A549 (cell line): ENCODE data around the gene KCNK6. TPM values are rescaled to one million over a fixed set of nuclear protein-coding genes. Genes with fewer than 3 reads are reported as not detected.
A peak's percentile ranks its signal among the peaks of the same experiment; 100 is the strongest.

Experiments
- ATAC-seq, 2 experiments: fragments of 200-7000 bp in 1 of 2; fragments of >200 bp in 1 of 2; cut with Nextera tagmentation in 1 of 2; cut with Tn5 transposase in 1 of 2; 3 replicates each; pipeline versions ENCODE4 v1.8.0 to v1.9.1; 2018 to 2020; ENCODE audit warnings: mild to moderate bottlenecking in 1 of 2, moderate library complexity in 1 of 2
- CTCF ChIA-PET: fragments of 300-600 bp; sonication (Branson Sonifier 250); formaldehyde crosslinking; extraction: SDS; loops from one replicate; lab custom pipeline; 2021; ENCODE audit warnings: antibody characterized with exemption, inconsistent platforms; lab: Yijun Ruan, JAX
- POLR2A ChIA-PET: fragments of 350-600 bp; formaldehyde crosslinking; extraction: SDS; loops from one replicate; lab custom pipeline; 2021; ENCODE audit warnings: antibody characterized with exemption, inconsistent platforms; lab: Yijun Ruan, JAX
- DNase-seq, 2 experiments: peaks; one replicate each; pipeline versions ENCODE4 v3.0.0 to v3.0.0-alpha.2; 2011 to 2016; ENCODE audit warnings: low read depth in 1 of 2, low spot score in 1 of 2
- FAIRE-seq: peaks from 2 replicates; lab custom pipeline; 2011; peaks lifted over from hg19 to GRCh38; lab: Jason Lieb, UNC
- H3K27ac ChIP-seq, 2 experiments: fragments of >200 bp; sonication (Bioruptor Twin); formaldehyde crosslinking; 3 replicates each; pipeline ENCODE4 v1.5.1; 2016 to 2017
- H3K4me1 ChIP-seq: fragments of >200 bp; sonication (Bioruptor Twin); formaldehyde crosslinking; 3 replicates; pipeline ENCODE4 v1.6.1; 2016
- H3K4me2 ChIP-seq: fragments of >200 bp; sonication (Bioruptor Twin); formaldehyde crosslinking; 3 replicates; pipeline ENCODE4 v1.6.1; 2016
- H3K4me3 ChIP-seq: fragments of >200 bp; sonication (Bioruptor Twin); formaldehyde crosslinking; 3 replicates; pipeline ENCODE4 v1.5.1; 2016
- H3K9me3 ChIP-seq: fragments of >200 bp; sonication (Bioruptor Twin); formaldehyde crosslinking; 3 replicates; pipeline ENCODE4 v1.6.1; 2016
- BCL3 ChIP-seq: fragments of >200 bp; sonication (Bioruptor Twin); formaldehyde crosslinking; IDR thresholded peaks from 3 replicates; pipeline ENCODE4 v1.6.1; 2016
- BHLHE40 ChIP-seq: IDR thresholded peaks from 2 replicates; pipeline ENCODE4 v1.6.1; 2012; ENCODE audit warnings: low read depth, low read length, inconsistent platforms
- CBX2 ChIP-seq: fragments of 200-600 bp; sonication (generic); IDR thresholded peaks from 2 replicates; pipeline ENCODE4 v1.6.1; 2016; ENCODE audit warnings: low read depth, mild to moderate bottlenecking, borderline replicate concordance
- CEBPB ChIP-seq, 2 experiments: fragments of >200 bp in 1 of 2; sonication (Bioruptor Twin) in 1 of 2; formaldehyde crosslinking in 1 of 2; IDR thresholded peaks; 2 replicates each; pipeline ENCODE4 v1.6.1; 2012 to 2016
- CHD2 ChIP-seq: fragments of 150-350 bp; IDR thresholded peaks from 2 replicates; pipeline ENCODE4 v1.6.1; 2014; ENCODE audit warnings: low read length; ENCODE audit not compliant: partially characterized antibody
- CTCF ChIP-seq: fragments of >200 bp; sonication (Bioruptor Twin); formaldehyde crosslinking; IDR thresholded peaks from 3 replicates; pipeline ENCODE4 v1.5.1; 2016
- E2F6 ChIP-seq: IDR thresholded peaks from 2 replicates; pipeline ENCODE4 v1.6.1; 2012; ENCODE audit warnings: low read depth, borderline replicate concordance
- EHMT2 ChIP-seq: fragments of 200-600 bp; sonication (generic); IDR thresholded peaks from 2 replicates; pipeline ENCODE4 v1.6.1; 2016; ENCODE audit warnings: antibody characterized with exemption, low read depth, mild to moderate bottlenecking, moderate library complexity
- EP300 ChIP-seq, 2 experiments: fragments of >200 bp; sonication (Bioruptor Twin); formaldehyde crosslinking; IDR thresholded peaks; 2 replicates in 1 of 2; 3 replicates in 1 of 2; pipeline ENCODE4 v1.6.1; 2016 to 2017
- HES2 ChIP-seq: fragments of >200 bp; sonication (Bioruptor Twin); formaldehyde crosslinking; IDR thresholded peaks from 2 replicates; pipeline ENCODE4 v1.6.1; 2016
- HOXA7 ChIP-seq: fragments of 250-450 bp; sonication (Bioruptor Pico); IDR thresholded peaks from 2 replicates; pipeline ENCODE4 v1.5.0; 2020; ENCODE audit warnings: mild to moderate bottlenecking, moderate library complexity
- HOXB13 ChIP-seq: fragments of 250-450 bp; sonication (Bioruptor Pico); IDR thresholded peaks from 2 replicates; pipeline ENCODE4 v1.5.0; 2020; ENCODE audit warnings: low read depth, mild to moderate bottlenecking, moderate library complexity
- JUN ChIP-seq, 2 experiments: fragments of >200 bp; sonication (Bioruptor Twin); formaldehyde crosslinking; IDR thresholded peaks; 2 replicates in 1 of 2; 3 replicates in 1 of 2; pipeline ENCODE4 v1.6.1; 2016 to 2017
- JUNB ChIP-seq: fragments of >200 bp; sonication (Bioruptor Twin); formaldehyde crosslinking; IDR thresholded peaks from 2 replicates; pipeline ENCODE4 v1.6.1; 2016
- KDM1A ChIP-seq: fragments of 200-600 bp; sonication (generic); IDR thresholded peaks from 2 replicates; pipeline ENCODE4 v1.6.1; 2016; ENCODE audit warnings: low read depth, mild to moderate bottlenecking
- NPAS2 ChIP-seq: fragments of 250-450 bp; sonication (Bioruptor Pico); IDR thresholded peaks from 2 replicates; pipeline ENCODE4 v1.8.0; 2022; ENCODE audit warnings: mild to moderate bottlenecking, moderate library complexity, borderline replicate concordance
- NR3C1 ChIP-seq: fragments of >200 bp; sonication (Bioruptor Twin); formaldehyde crosslinking; IDR thresholded peaks from 3 replicates; pipeline ENCODE4 v1.6.1; 2017
- POLR2A ChIP-seq: IDR thresholded peaks from 2 replicates; pipeline ENCODE4 v1.6.1; 2012; ENCODE audit warnings: mild to moderate bottlenecking, low read length
- RNF2 ChIP-seq: fragments of 200-600 bp; sonication (generic); IDR thresholded peaks from 2 replicates; pipeline ENCODE4 v1.6.1; 2016; ENCODE audit warnings: low read depth, mild to moderate bottlenecking, antibody characterized with exemption, moderate library complexity, borderline replicate concordance
- SMC3 ChIP-seq: fragments of >200 bp; sonication (Bioruptor Twin); formaldehyde crosslinking; IDR thresholded peaks from 3 replicates; pipeline ENCODE4 v1.6.1; 2018; ENCODE audit warnings: inconsistent platforms
- TFCP2L1 ChIP-seq: fragments of 250-450 bp; sonication (Bioruptor Pico); IDR thresholded peaks from 2 replicates; pipeline ENCODE4 v1.5.0; 2021; ENCODE audit warnings: mild to moderate bottlenecking
- USF2 ChIP-seq: fragments of 450-650 bp; IDR thresholded peaks from 2 replicates; pipeline ENCODE4 v1.6.1; 2014; ENCODE audit warnings: antibody characterized with exemption
- ZC3H11A ChIP-seq: fragments of 450-650 bp; IDR thresholded peaks from 2 replicates; pipeline ENCODE4 v1.6.1; 2014; ENCODE audit warnings: antibody characterized with exemption, mild to moderate bottlenecking
- ZNF302 ChIP-seq: fragments of 250-450 bp; sonication (Bioruptor Pico); IDR thresholded peaks from 2 replicates; pipeline ENCODE4 v1.9.0; 2021; ENCODE audit warnings: inconsistent platforms, mild to moderate bottlenecking, moderate library complexity
- WGBS: methylation state at CpG from one replicate; pipeline ENCODE4 v1.1.6; 2017; ENCODE audit errors: missing lambda C conversion rate; 5-methylcytosine and 5-hydroxymethylcytosine counted together
- polyA plus RNA-seq, 4 experiments: library from polyadenylated mRNA; depleted of rRNA in 3 of 4; stranded (reverse); fragments of >200 nt; fragmentation: RNase III in 1 of 4; extraction: RNeasy Plus Mini Kit Qiagen cat#74134 plus additional on column Dnase treatment in 1 of 4; gene quantifications; 2 replicates in 3 of 4; 3 replicates in 1 of 4; pipeline ENCODE4 v1.2.3, GENCODE V29; 2011 to 2017

The KCNK6 gene
- polyA plus RNA-seq, 2 of the 4 experiments (the other 2 are of a cell fraction) = 2.4 to 2.8 TPM

GRCh38 chr19:38367041-38367440 lies 47.4 kb downstream of the KCNK6 start:
- 72% methylated on average over 12 of the region's 12 CpGs for WGBS
- H3K9me3 ChIP-seq = no peaks in the 10 kb centered on the region
- no peak overlapping the region for H3K27ac ChIP-seq
- ChIA-PET POLR2A (interaction anchor here (0.6 kb wide), 1 partner anchor 65 kb away, joined by 4 read pairs; no protein-coding TSS in a partner anchor), CTCF (interaction anchor here (0.6 to 2.8 kb wide), 11 partner anchors 10 to 906 kb away, joined by 3 to 21 read pairs (median 3); partner anchors contain the start of gene CATSPERG)
- FAIRE-seq (no peak), ATAC-seq (no peak), DNase-seq (no peak)
- H3K4me1 ChIP-seq = peaks cover 6% of the 10 kb centered on the region; the same call in 1 of the 3 replicates
- TF ChIP-seq HOXB13 (no peak), EHMT2 (no peak), HES2 (no peak), CBX2 (no peak), JUNB (no peak), EP300 (IDR thresholded peaks at IDR 0.05) (no peak), E2F6 (no peak), TFCP2L1 (no peak), CHD2 (no peak), NPAS2 (CRISPR knock-in tag) (no peak), NR3C1 (no peak)
- no peak overlapping the region for H3K4me3 ChIP-seq
- no peak overlapping the region for H3K4me2 ChIP-seq

GRCh38 chr19:38369584-38369983 lies 49.9 kb downstream of the KCNK6 start:
- no peak for ATAC-seq
- H3K27ac ChIP-seq = no peak overlapping the region
- no peaks in the 10 kb centered on the region for H3K9me3 ChIP-seq
- ChIA-PET POLR2A (interaction anchor here (1.0 kb wide), 1 partner anchor 18 kb away, joined by 3 read pairs; no protein-coding TSS in a partner anchor), CTCF (interaction anchor here (0.7 to 1.9 kb wide), 3 partner anchors 34 to 144 kb away, joined by 3 to 7 read pairs (median 6); partner anchors contain the start of genes CATSPERG and PPP1R14A)
- H3K4me2 ChIP-seq = no peak overlapping the region
- TF ChIP-seq NPAS2 (CRISPR knock-in tag) (no peak), CTCF (no peak), BHLHE40 (no peak), KDM1A (no peak)
- WGBS = 58% methylated on average over 2 of the region's 2 CpGs
- no peak overlapping the region for H3K4me3 ChIP-seq
- DNase-seq = no peak
- peaks cover 4% of the 10 kb centered on the region; the same call in 1 of the 3 replicates for H3K4me1 ChIP-seq
- peak; percentile 92 for FAIRE-seq

- DNase-seq (no peak), ATAC-seq (no peak), FAIRE-seq (peak; percentile 49)
- POLR2A ChIA-PET = interaction anchor here (0.7 to 1.0 kb wide), 2 partner anchors 17 to 560 kb away, joined by 3 read pairs; no protein-coding TSS in a partner anchor
- no peak overlapping the region for H3K27ac ChIP-seq
- CTCF ChIA-PET = interaction anchor here (0.7 to 1.9 kb wide), 7 partner anchors 11 to 468 kb away, joined by 3 to 7 read pairs (median 3); partner anchors contain the start of genes CATSPERG and PPP1R14A
- WGBS = 55% methylated on average over 12 of the region's 12 CpGs
- no peaks in the 10 kb centered on the region for H3K9me3 ChIP-seq
- H3K4me3 ChIP-seq = no peak overlapping the region
- peaks cover 4% of the 10 kb centered on the region; the same call in 1 of the 3 replicates for H3K4me1 ChIP-seq
- no peak overlapping the region for H3K4me2 ChIP-seq
- TF ChIP-seq SMC3 = no peak
- no peak for TF ChIP-seq CEBPB (IDR thresholded peaks at IDR 0.05)
- TF ChIP-seq BCL3 = no peak
- TF ChIP-seq USF2 = no peak
- no peak for TF ChIP-seq RNF2
- TF ChIP-seq JUN (IDR thresholded peaks at IDR 0.05) = no peak
- TF ChIP-seq HOXA7 = no peak
- TF ChIP-seq POLR2A = no peak
- TF ChIP-seq ZC3H11A = no peak
- TF ChIP-seq ZNF302 = no peak
Observed at GRCh38 chr19:38370299-38370698, 50.7 kb downstream of the KCNK6 start.
